Mesenchymal stem cell (in vitro differentiated cells and primary cell): ENCODE measurements around the gene CCDC24.
A peak's percentile ranks its signal among the peaks of the same experiment; 100 is the strongest.

Experiments
- DNase-seq: peaks from one replicate; pipeline ENCODE4 v3.0.0-alpha.2; 2013
- H2AFZ ChIP-seq: one replicate; pipeline ENCODE4 v1.6.1; 2013; ENCODE audit warnings: low read depth, mild to moderate bottlenecking, control low read depth, inconsistent platforms, low read length, moderate library complexity
- H2AK5ac ChIP-seq: 2 replicates; pipeline ENCODE4 v1.6.1; 2013; ENCODE audit warnings: low read length, moderate library complexity, mild to moderate bottlenecking, inconsistent platforms; ENCODE audit not compliant: severe bottlenecking
- H2BK120ac ChIP-seq: one replicate; pipeline ENCODE4 v1.6.1; 2013; ENCODE audit warnings: low read depth, mild to moderate bottlenecking, inconsistent platforms, low read length, moderate library complexity
- H2BK12ac ChIP-seq, 2 experiments: one replicate each; pipeline ENCODE4 v1.6.1; 2013; ENCODE audit warnings: inconsistent platforms in 2 of 2, low read length in 2 of 2, mild to moderate bottlenecking in 2 of 2, moderate library complexity in 2 of 2, control low read depth in 1 of 2
- H2BK15ac ChIP-seq: one replicate; pipeline ENCODE4 v1.6.1; 2013; ENCODE audit warnings: mild to moderate bottlenecking, low read depth, inconsistent platforms; ENCODE audit not compliant: poor library complexity, severe bottlenecking
- H2BK5ac ChIP-seq: 2 replicates; pipeline ENCODE4 v1.6.1; 2013; ENCODE audit warnings: low read depth, mild to moderate bottlenecking, low read length, control low read depth, inconsistent platforms; ENCODE audit not compliant: poor library complexity, severe bottlenecking
- H3K14ac ChIP-seq, 2 experiments: one replicate each; pipeline ENCODE4 v1.6.1; 2013; ENCODE audit warnings: inconsistent platforms in 2 of 2, low read length in 2 of 2, control low read depth in 1 of 2, mild to moderate bottlenecking in 1 of 2, moderate library complexity in 1 of 2
- H3K18ac ChIP-seq, 2 experiments: one replicate each; pipeline ENCODE4 v1.6.1; 2013; ENCODE audit warnings: inconsistent platforms in 2 of 2, low read length in 2 of 2, control low read depth in 1 of 2, low read depth in 1 of 2, mild to moderate bottlenecking in 1 of 2
- H3K23ac ChIP-seq, 2 experiments: one replicate each; pipeline ENCODE4 v1.6.1; 2013; ENCODE audit warnings: inconsistent platforms in 2 of 2, low read length in 2 of 2, mild to moderate bottlenecking in 2 of 2, moderate library complexity in 2 of 2, control low read depth in 1 of 2
- H3K27ac ChIP-seq: 2 replicates; pipeline ENCODE4 v1.5.1; 2013; ENCODE audit warnings: mild to moderate bottlenecking, moderate library complexity, low read length, control low read depth, inconsistent platforms; ENCODE audit not compliant: poor library complexity, severe bottlenecking
- H3K27me3 ChIP-seq, 2 experiments: 2 replicates each; pipeline versions ENCODE4 v1.6.1 to v1.7.0; 2013; ENCODE audit warnings: low read length in 2 of 2, mild to moderate bottlenecking in 2 of 2, moderate library complexity in 2 of 2, control low read depth in 1 of 2, inconsistent platforms in 1 of 2; ENCODE audit not compliant: control insufficient read depth in 1 of 2, insufficient read depth in 1 of 2
- H3K36me3 ChIP-seq, 2 experiments: 2 replicates each; pipeline versions ENCODE4 v1.6.1 to v1.7.0; 2013; ENCODE audit warnings: low read length in 2 of 2, control low read depth in 1 of 2, inconsistent platforms in 1 of 2, low read depth in 1 of 2, mild to moderate bottlenecking in 1 of 2; ENCODE audit not compliant: insufficient read depth in 2 of 2, control insufficient read depth in 1 of 2
- H3K4ac ChIP-seq, 2 experiments: one replicate each; pipeline ENCODE4 v1.6.1; 2013; ENCODE audit warnings: inconsistent platforms in 2 of 2, low read length in 2 of 2, mild to moderate bottlenecking in 2 of 2, moderate library complexity in 2 of 2, control low read depth in 1 of 2, low read depth in 1 of 2
- H3K4me1 ChIP-seq: 2 replicates; pipeline ENCODE4 v1.6.1; 2013; ENCODE audit warnings: low read depth, low read length, control low read depth; ENCODE audit not compliant: control insufficient read depth, insufficient read depth
- H3K4me2 ChIP-seq: 2 replicates; pipeline ENCODE4 v1.6.1; 2013; ENCODE audit warnings: low read length, mild to moderate bottlenecking, inconsistent platforms; ENCODE audit not compliant: poor library complexity, severe bottlenecking
- H3K4me3 ChIP-seq, 2 experiments: 2 replicates each; pipeline versions ENCODE4 v1.5.1 to v1.7.0; 2013; ENCODE audit warnings: low read length in 2 of 2, mild to moderate bottlenecking in 2 of 2, control low read depth in 1 of 2, low read depth in 1 of 2; ENCODE audit not compliant: insufficient read depth in 1 of 2
- H3K79me1 ChIP-seq: replicated peaks from 2 replicates; pipeline ENCODE4 v1.6.1; 2013; ENCODE audit warnings: mild to moderate bottlenecking, control low read depth, low read length, inconsistent platforms; ENCODE audit not compliant: poor library complexity, severe bottlenecking
- H3K9ac ChIP-seq: 2 replicates; pipeline ENCODE4 v1.7.0; 2013; ENCODE audit warnings: mild to moderate bottlenecking, low read length, moderate library complexity
- H3K9me3 ChIP-seq: 2 replicates; pipeline ENCODE4 v1.7.0; 2013; ENCODE audit warnings: mild to moderate bottlenecking, low read length; ENCODE audit not compliant: control insufficient read depth
- H4K8ac ChIP-seq: one replicate; pipeline ENCODE4 v1.6.1; 2013; ENCODE audit warnings: inconsistent platforms, mild to moderate bottlenecking, low read length, moderate library complexity
- H4K91ac ChIP-seq: one replicate; pipeline ENCODE4 v1.6.1; 2013; ENCODE audit warnings: mild to moderate bottlenecking, low read length, inconsistent platforms
- WGBS: methylation state at CpG from one replicate; pipeline ENCODE4 v1.1.7; 2013; ENCODE audit warnings: mixed read lengths; 5-methylcytosine and 5-hydroxymethylcytosine counted together

The CCDC24 gene

DNA sequence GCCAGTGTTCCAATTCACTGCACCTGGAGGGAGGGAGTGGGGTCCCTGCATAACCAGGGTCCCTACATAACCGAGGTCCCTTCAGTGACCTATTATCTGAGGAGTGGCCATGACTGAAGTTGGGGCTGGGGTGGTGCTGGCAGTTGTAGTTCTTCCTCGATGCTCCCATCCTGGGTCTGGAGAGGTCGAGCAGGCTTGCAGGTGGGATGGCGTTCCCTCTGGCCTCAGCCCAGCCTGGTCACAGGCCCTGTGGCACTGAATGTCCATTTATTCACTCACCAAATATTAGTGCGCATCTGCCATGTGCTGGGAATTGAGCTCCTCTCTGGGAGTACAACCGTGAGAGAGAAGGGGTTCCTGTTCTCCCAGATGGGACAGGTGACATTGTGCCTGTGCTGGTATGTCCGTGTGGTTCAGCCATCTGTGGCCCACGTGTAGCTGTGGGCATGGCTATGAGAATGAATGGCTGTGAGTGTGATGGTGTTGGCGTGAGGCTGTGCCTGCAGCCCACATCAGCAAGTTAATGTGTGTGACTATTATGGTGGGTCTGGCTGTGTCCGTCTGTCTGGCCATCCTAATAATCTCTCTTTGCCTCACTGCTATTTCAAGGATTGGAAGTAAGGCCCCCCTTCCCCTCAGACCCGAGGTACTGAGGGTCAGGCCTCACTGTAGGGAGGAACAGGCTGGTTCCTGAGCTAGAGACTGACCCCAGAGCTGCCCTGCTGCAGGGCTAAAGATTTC lies 43.7 kb downstream of the CCDC24 start:
- DNase-seq: no peak
- Histone ChIP-seq H3K4me3 (no peak overlapping the region), H3K4me2 (no peak overlapping the region), H3K9ac (no peak overlapping the region), H2BK15ac (peak overlapping the region; percentile 6), H2BK120ac (no peak overlapping the region), H3K18ac (no peak overlapping the region), H3K27ac (no peak overlapping the region), H2BK12ac (peak overlapping the region; percentile 37 to 92), H4K8ac (peak overlapping the region; percentile 8), H3K36me3 (no peaks in the 10 kb centered on the region), H4K91ac (peak overlapping the region; percentile 4), H3K79me1 (no peaks in the 10 kb centered on the region), H2BK5ac (no peak overlapping the region), H2AFZ (no peak overlapping the region), H3K4me1 (peaks cover 13% of the 10 kb centered on the region), H3K27me3 (no peaks in the 10 kb centered on the region), H3K23ac (no peak overlapping the region), H2AK5ac (no peak overlapping the region), H3K9me3 (no peaks in the 10 kb centered on the region), H3K14ac (peak overlapping the region in 1 of 2 experiments; percentile 62), H3K4ac (peak overlapping the region in 1 of 2 experiments; percentile 3)
- 88% methylated on average over 10 of the region's 11 CpGs for WGBS

DNA sequence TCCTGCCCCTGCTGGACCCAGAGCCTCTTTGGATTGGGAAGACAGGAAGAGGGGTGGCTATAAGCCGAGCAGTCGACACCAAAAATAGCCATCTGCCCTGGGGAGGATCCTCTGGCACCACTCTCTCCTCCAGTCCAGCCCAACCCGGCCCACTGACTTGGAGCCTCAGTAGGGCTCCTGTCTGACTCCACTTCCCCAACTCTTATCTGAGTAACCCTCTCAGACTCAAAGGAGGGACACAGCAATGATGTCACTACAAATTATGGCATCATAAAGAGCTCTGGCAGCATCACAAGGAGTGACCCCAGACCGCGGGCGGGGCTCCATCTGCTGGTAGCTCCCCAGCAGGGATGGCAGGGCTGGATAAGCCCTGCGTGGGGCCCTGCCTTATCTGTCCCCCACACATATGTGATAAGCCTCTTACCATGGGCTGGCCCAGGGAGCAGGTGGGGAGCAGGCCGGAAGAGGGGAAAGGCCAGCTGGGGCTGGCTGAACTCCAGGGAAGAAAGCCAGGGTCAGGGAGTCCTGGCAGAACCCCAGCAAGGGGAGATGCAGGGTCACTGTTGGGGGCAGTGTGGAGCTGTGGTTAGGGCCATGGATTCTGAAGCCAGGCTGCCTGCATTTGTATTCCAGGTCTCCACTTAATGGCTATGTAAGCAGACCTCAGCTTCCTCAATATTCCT lies 44.5 kb downstream of the CCDC24 start:
- no peaks in the 10 kb centered on the region for H3K79me1 ChIP-seq
- H2BK120ac ChIP-seq: no peak overlapping the region
- no peak overlapping the region for H2AFZ ChIP-seq
- no peak overlapping the region for H3K4ac ChIP-seq
- H4K91ac ChIP-seq: no peak overlapping the region
- no peaks in the 10 kb centered on the region for H3K27me3 ChIP-seq
- peak overlapping the region; percentile 51 for H3K9ac ChIP-seq
- peak overlapping the region; percentile 82 for H2BK15ac ChIP-seq
- H2BK12ac ChIP-seq: peak overlapping the region; percentile 38 to 92
- no peak overlapping the region for H3K4me2 ChIP-seq
- WGBS: 63% methylated on average over 7 of the region's 8 CpGs
- H3K9me3 ChIP-seq: no peaks in the 10 kb centered on the region
- peak overlapping the region in 1 of 2 experiments; percentile 24 for H3K18ac ChIP-seq
- H3K4me3 ChIP-seq: no peak overlapping the region
- DNase-seq: no peak
- H3K23ac ChIP-seq: peak overlapping the region in 1 of 2 experiments; percentile 26
- H3K27ac ChIP-seq: no peak overlapping the region
- peaks cover 13% of the 10 kb centered on the region for H3K4me1 ChIP-seq
- no peak overlapping the region for H4K8ac ChIP-seq
- H2AK5ac ChIP-seq: peak overlapping the region; percentile 55
- no peak overlapping the region for H2BK5ac ChIP-seq
- peak overlapping the region in 1 of 2 experiments; percentile 20 for H3K14ac ChIP-seq
- no peaks in the 10 kb centered on the region for H3K36me3 ChIP-seq

- no peak overlapping the region for H3K18ac ChIP-seq
- no peaks in the 10 kb centered on the region for H3K36me3 ChIP-seq
- H3K4ac ChIP-seq: no peak overlapping the region
- H4K8ac ChIP-seq: no peak overlapping the region
- peak overlapping the region; percentile 19 for H2AFZ ChIP-seq
- H4K91ac ChIP-seq: no peak overlapping the region
- no peak overlapping the region for H3K14ac ChIP-seq
- H2BK5ac ChIP-seq: no peak overlapping the region
- no peaks in the 10 kb centered on the region for H3K79me1 ChIP-seq
- no peaks in the 10 kb centered on the region for H3K9me3 ChIP-seq
- H3K4me3 ChIP-seq: no peak overlapping the region
- no peak overlapping the region for H3K4me2 ChIP-seq
- no peak overlapping the region for H2AK5ac ChIP-seq
- WGBS: 50% methylated on average over 5 of the region's 6 CpGs
- H3K9ac ChIP-seq: peak overlapping the region; percentile 51
- no peak overlapping the region for H3K23ac ChIP-seq
- no peak overlapping the region for H2BK12ac ChIP-seq
- peak; percentile 71 for DNase-seq
- H3K4me1 ChIP-seq: peaks cover 10% of the 10 kb centered on the region
- no peak overlapping the region for H2BK120ac ChIP-seq
- H3K27me3 ChIP-seq: no peaks in the 10 kb centered on the region
- H2BK15ac ChIP-seq: no peak overlapping the region
- no peak overlapping the region for H3K27ac ChIP-seq
These were observed 45.2 kb downstream of the CCDC24 start for GRCh38 chr1:44036409-44037139.

- H3K4me1 ChIP-seq: peaks cover 4% of the 10 kb centered on the region
- H3K23ac ChIP-seq: no peak overlapping the region
- no peak for DNase-seq
- no peaks in the 10 kb centered on the region for H3K9me3 ChIP-seq
- peak overlapping the region; percentile 19 for H2AFZ ChIP-seq
- no peak overlapping the region for H4K91ac ChIP-seq
- H3K4me3 ChIP-seq: no peak overlapping the region
- no peak overlapping the region for H2BK5ac ChIP-seq
- H3K18ac ChIP-seq: peak overlapping the region in 1 of 2 experiments; percentile 74
- no peak overlapping the region for H3K4ac ChIP-seq
- H3K36me3 ChIP-seq: no peaks in the 10 kb centered on the region
- peak overlapping the region in 1 of 2 experiments; percentile 10 for H2BK12ac ChIP-seq
- H2BK120ac ChIP-seq: no peak overlapping the region
- H3K9ac ChIP-seq: no peak overlapping the region
- H3K27me3 ChIP-seq: no peaks in the 10 kb centered on the region
- no peak overlapping the region for H3K27ac ChIP-seq
- no peak overlapping the region for H2AK5ac ChIP-seq
- no peak overlapping the region for H4K8ac ChIP-seq
- H3K14ac ChIP-seq: peak overlapping the region in 1 of 2 experiments; percentile 82
- 61% methylated on average over 3 of the region's 5 CpGs for WGBS
- H3K4me2 ChIP-seq: no peak overlapping the region
- no peaks in the 10 kb centered on the region for H3K79me1 ChIP-seq
- no peak overlapping the region for H2BK15ac ChIP-seq
These were observed 45.8 kb downstream of the CCDC24 start for GRCh38 chr1:44037154-44037553.
